Adrenal gland (tissue), 12 donors: Measurements from ENCODE around the gene P3H2. TPM values are rescaled to one million over a fixed set of nuclear protein-coding genes. Genes with fewer than 3 reads are reported as not detected.

ENCODE experiments used
- DNase-seq, 7 donors: peaks; one replicate each; pipeline ENCODE4 v3.0.0-alpha.2; 2019 to 2020
- H3K27ac ChIP-seq, 5 donors: fragments of 200-600 bp; sonication (generic) in 4 of 5; 1 replicate in 3 of 5; 2 replicates in 2 of 5; pipeline versions ENCODE4 v1.5.1 to v1.8.0; 2016 to 2020; ENCODE audit warnings: mild to moderate bottlenecking in 1 of 5
- H3K27me3 ChIP-seq: fragments of 200-600 bp; 2 replicates; pipeline ENCODE4 v1.8.0; 2021
- H3K36me3 ChIP-seq, 2 donors: fragments of 200-600 bp; replicated peaks in 1 of 2; 1 replicate in 1 of 2; 2 replicates in 1 of 2; pipeline versions ENCODE4 v1.5.1 to v1.8.0; 2018 to 2022
- H3K4me1 ChIP-seq, 2 donors: fragments of 200-600 bp; replicated peaks in 1 of 2; 1 replicate in 1 of 2; 2 replicates in 1 of 2; pipeline versions ENCODE4 v1.5.1 to v1.8.0; 2018 to 2021
- H3K4me3 ChIP-seq, 4 donors: fragments of 200-600 bp; sonication (generic) in 3 of 4; one replicate each; pipeline ENCODE4 v1.5.1; 2016 to 2018
- H3K9me3 ChIP-seq, 3 donors: fragments of 200-600 bp; sonication (generic) in 1 of 3; replicated peaks in 1 of 3; 1 replicate in 2 of 3; 2 replicates in 1 of 3; pipeline versions ENCODE4 v1.5.1 to v1.8.0; 2016 to 2021
- POLR2A ChIP-seq, 2 donors: fragments of 450-650 bp; IDR thresholded peaks; one replicate each; pipeline ENCODE4 v1.6.1; 2017; ENCODE audit warnings: antibody characterized with exemption in 2 of 2, mild to moderate bottlenecking in 2 of 2, moderate library complexity in 1 of 2
- WGBS, 4 donors: extraction: QIAGEN DNeasy Blood & Tissue Kit in 2 of 4; methylation state at CpG; one replicate each; pipeline versions ENCODE4 v1.1.5 to v1.1.7; 2013 to 2017; 5-methylcytosine and 5-hydroxymethylcytosine counted together
- intact Hi-C, 2 donors: fragments of 100-400 bp; cut with DNase I; formaldehyde crosslinking; loops; one replicate each; pipeline versions ENCODE4 v1.14.1 to v1.15.0; 2022 to 2023
- polyA plus RNA-seq, 3 donors: library from polyadenylated mRNA; stranded (reverse); fragments of 200-250 nt in 2 of 3; fragments of 350-450 nt in 1 of 3; fragmentation: Illumina TruSeq in 1 of 3; extraction: RNeasy Lipid Tissue Mini Kit (QIAGEN cat#74804) in 1 of 3; gene quantifications; one replicate each; pipeline ENCODE4 v1.2.3, GENCODE V29; 2013 to 2014
- total RNA-seq, 9 donors: library from RNA; depleted of rRNA in 4 of 9; stranded (reverse); fragments of >200 nt in 4 of 9; fragments of 120-200 nt in 1 of 9; fragmentation: NEBNext Ultra II Directional in 1 of 9; extraction: Animal tissue kit (Norgen Biotek cat#: 25700) in 1 of 9; gene quantifications; one replicate each; pipeline versions ENCODE4 v1.1.0 to v1.2.4, GENCODE V29; 2013 to 2023
- TF ChIP-seq, protein P1 (sequence below), 6 experiments: fragments of 450-650 bp in 4 of 6; fragments of 200-600 bp in 2 of 6; sonication (generic) in 1 of 6; IDR thresholded peaks; 1 replicate in 5 of 6; 2 replicates in 1 of 6; pipeline versions ENCODE4 v1.5.1 to v1.8.0; 2016 to 2021; ENCODE audit warnings: antibody characterized with exemption in 6 of 6, mild to moderate bottlenecking in 2 of 6, moderate library complexity in 1 of 6
- donor health status: healthy with polysubstance abuse.
- donor health status: Bipolar disorder and iron deficiency.
- donor health status: DM: yes; HTN: yes; CAD: no.
- donor health status: DM: no; HTN: no; CAD: no.
- donor health status: DM: no; HTN: no; CAD: no.
- donor health status: DM: yes; HTN: yes; CAD: no.

The P3H2 gene
- total and polyA plus RNA-seq, 12 donors: 22.8 to 175 (median 88.1) TPM

DNA sequence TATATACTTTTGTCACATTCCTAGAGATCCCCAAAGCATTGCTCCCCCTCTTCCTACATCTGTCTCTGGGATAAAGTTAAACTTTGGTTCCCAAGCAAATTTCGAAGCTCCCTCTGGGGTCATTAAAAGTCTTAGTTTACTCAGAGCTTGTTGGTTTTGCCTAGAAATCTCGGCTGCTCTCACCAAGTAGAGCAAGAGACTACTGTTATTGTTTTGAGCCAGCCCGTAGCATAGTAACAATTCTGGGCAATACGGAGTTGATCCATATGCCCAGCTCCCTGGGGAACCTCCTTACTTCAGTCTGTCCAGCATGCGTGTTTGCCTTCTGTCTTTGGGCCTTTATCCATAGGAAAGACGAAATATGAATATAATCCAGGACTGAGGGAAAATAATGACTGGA, 10.0 kb upstream of the P3H2 start:
- Histone ChIP-seq H3K9me3 (no peaks in the 10 kb centered on the region), H3K36me3 (no peaks in the 10 kb centered on the region), H3K4me1 (peaks cover 0 to 9% of the 10 kb centered on the region in 2 donors), H3K27ac (no peak overlapping the region), H3K27me3 (no peaks in the 10 kb centered on the region), H3K4me3 (no peak overlapping the region)
- TF ChIP-seq POLR2A (IDR thresholded peaks at IDR 0.05): no peak
- TF ChIP-seq, protein P1, sequence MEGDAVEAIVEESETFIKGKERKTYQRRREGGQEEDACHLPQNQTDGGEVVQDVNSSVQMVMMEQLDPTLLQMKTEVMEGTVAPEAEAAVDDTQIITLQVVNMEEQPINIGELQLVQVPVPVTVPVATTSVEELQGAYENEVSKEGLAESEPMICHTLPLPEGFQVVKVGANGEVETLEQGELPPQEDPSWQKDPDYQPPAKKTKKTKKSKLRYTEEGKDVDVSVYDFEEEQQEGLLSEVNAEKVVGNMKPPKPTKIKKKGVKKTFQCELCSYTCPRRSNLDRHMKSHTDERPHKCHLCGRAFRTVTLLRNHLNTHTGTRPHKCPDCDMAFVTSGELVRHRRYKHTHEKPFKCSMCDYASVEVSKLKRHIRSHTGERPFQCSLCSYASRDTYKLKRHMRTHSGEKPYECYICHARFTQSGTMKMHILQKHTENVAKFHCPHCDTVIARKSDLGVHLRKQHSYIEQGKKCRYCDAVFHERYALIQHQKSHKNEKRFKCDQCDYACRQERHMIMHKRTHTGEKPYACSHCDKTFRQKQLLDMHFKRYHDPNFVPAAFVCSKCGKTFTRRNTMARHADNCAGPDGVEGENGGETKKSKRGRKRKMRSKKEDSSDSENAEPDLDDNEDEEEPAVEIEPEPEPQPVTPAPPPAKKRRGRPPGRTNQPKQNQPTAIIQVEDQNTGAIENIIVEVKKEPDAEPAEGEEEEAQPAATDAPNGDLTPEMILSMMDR (IDR thresholded peaks at IDR 0.05): no peak
- no peak for DNase-seq
- WGBS, 4 donors: 79 to 93% (median 87%) methylated on average over 6 of the region's 6 CpGs
- intact Hi-C loops: no loop called here

DNA sequence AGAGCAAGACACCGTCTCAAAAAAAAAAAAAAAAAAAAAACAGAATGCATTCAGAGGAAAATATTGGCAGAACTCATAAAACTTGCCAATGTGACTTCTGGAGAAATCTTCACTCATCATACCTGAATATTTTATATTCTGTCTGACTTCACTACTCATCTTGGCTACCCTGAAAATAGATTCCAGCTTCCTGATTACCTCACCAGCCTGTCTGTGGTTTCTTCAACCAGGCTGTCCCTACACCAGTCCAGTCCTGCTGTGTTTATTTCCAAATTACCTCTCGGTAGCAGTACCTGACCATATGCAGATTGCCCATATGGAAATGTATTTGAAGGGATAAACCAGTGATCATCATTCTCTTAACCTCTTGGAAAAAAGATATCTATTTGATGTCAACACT, 9.3 kb upstream of the P3H2 start:
- H3K27ac ChIP-seq: no peak overlapping the region
- H3K4me3 ChIP-seq: no peak overlapping the region
- peaks cover 0 to 9% of the 10 kb centered on the region in 2 donors for H3K4me1 ChIP-seq
- 75 to 100% (median 88%) methylated on average over 1 to 2 of the region's 2 CpGs for WGBS, 4 donors
- H3K27me3 ChIP-seq: no peaks in the 10 kb centered on the region
- no peak for DNase-seq
- H3K9me3 ChIP-seq: no peaks in the 10 kb centered on the region
- TF ChIP-seq, protein P1 (IDR thresholded peaks at IDR 0.05): no peak
- no peak for TF ChIP-seq POLR2A (IDR thresholded peaks at IDR 0.05)
- no peaks in the 10 kb centered on the region for H3K36me3 ChIP-seq
- intact Hi-C loops: no loop called here

DNA sequence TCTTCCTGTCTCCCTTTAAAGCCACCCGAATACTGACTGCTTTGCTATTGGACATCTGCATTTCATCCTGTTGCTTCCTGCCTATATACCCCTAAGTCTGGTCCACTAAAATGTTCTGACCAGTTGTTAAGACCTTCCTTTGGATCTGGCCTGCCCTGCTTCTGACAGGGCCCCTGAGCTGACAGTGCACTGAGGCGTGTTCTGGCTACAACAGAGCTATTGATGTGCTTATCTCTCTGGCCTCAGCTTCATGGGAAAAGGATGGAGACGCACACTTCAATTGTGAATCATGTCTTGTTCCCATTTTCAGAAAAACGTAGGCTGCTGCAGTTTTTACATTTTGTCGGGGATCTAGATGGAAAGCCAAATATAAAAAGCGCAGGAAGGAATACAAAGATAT, 7.1 kb upstream of the P3H2 start:
- TF ChIP-seq, protein P1 (IDR thresholded peaks at IDR 0.05): no peak
- TF ChIP-seq POLR2A (IDR thresholded peaks at IDR 0.05): no peak
- Histone ChIP-seq H3K9me3 (no peaks in the 10 kb centered on the region), H3K4me1 (peaks cover 0 to 9% of the 10 kb centered on the region in 2 donors), H3K36me3 (no peaks in the 10 kb centered on the region), H3K27ac (no peak overlapping the region), H3K4me3 (no peak overlapping the region), H3K27me3 (no peaks in the 10 kb centered on the region)
- intact Hi-C loops: loop anchor here in 1 of 2 donors (5.0 to 10.0 kb wide), 3 partner anchors 55 to 163 kb away; no protein-coding TSS in a partner anchor
- WGBS, 4 donors: 87 to 96% (median 90%) methylated on average over 6 of the region's 6 CpGs
- DNase-seq: no peak

DNA sequence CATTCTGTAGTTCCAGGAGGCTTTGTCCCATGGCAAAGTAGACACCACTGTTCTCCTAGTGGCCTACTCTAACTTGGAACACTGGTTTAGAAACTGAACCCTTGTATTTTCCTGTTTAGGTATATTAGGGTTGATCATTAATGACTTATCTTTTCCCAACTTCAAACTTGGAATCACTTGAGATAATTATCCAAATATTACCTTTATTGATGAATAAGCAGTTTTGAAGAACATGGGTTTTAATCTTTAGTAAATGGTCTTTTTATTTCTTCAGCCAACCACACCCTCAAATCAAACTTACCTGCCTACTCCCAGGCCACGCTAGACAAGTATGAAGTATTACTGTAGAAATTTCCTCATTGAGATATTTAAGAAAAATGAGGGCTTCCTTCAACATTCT, 6.5 kb upstream of the P3H2 start:
- intact Hi-C loops: loop anchor here in 1 of 2 donors (5.0 to 10.0 kb wide), 3 partner anchors 55 to 162 kb away; no protein-coding TSS in a partner anchor

More for the DNA sequence above, 6.5 kb upstream of the P3H2 start:
- WGBS, 4 donors: 92 to 100% (median 97%) methylated on average over 1 of the region's 1 CpG
- H3K4me1 ChIP-seq: peaks cover 0 to 14% of the 10 kb centered on the region in 2 donors
- TF ChIP-seq, protein P1 (IDR thresholded peaks at IDR 0.05): no peak
- no peaks in the 10 kb centered on the region for H3K36me3 ChIP-seq
- H3K27ac ChIP-seq: no peak overlapping the region
- DNase-seq: no peak
- H3K27me3 ChIP-seq: no peaks in the 10 kb centered on the region
- H3K4me3 ChIP-seq: no peak overlapping the region
- H3K9me3 ChIP-seq: no peaks in the 10 kb centered on the region
